HEK293 (cell line): ENCODE data around the gene MSX1.

Experiments used
- CTCF ChIA-PET: fragments of 350-600 bp; formaldehyde crosslinking; extraction: SDS; loops from one replicate; lab custom pipeline; 2021; ENCODE audit warnings: antibody characterized with exemption; lab: Yijun Ruan, JAX
- POLR2A ChIA-PET: fragments of 300-600 bp; formaldehyde crosslinking; extraction: SDS; loops from one replicate; lab custom pipeline; 2020; ENCODE audit warnings: antibody characterized with exemption, inconsistent platforms; lab: Yijun Ruan, JAX
- H3K27ac ChIP-seq: fragments of 200-500 bp; sonication (Bioruptor generic); 2 replicates; pipeline ENCODE4 v1.5.1; 2014; ENCODE audit warnings: low read depth, low read length, control low read depth, inconsistent platforms; ENCODE audit errors: extremely low read depth
- H3K36me3 ChIP-seq, 2 experiments: fragments of 200-500 bp in 1 of 2; sonication (Bioruptor generic) in 1 of 2; 1 replicate in 1 of 2; 2 replicates in 1 of 2; pipeline ENCODE4 v1.5.1; 2014 to 2017; ENCODE audit warnings: inconsistent platforms in 2 of 2, low read length in 2 of 2; ENCODE audit not compliant: control insufficient read depth in 2 of 2, insufficient read depth in 1 of 2
- H3K4me1 ChIP-seq: fragments of 200-500 bp; sonication (Bioruptor generic); 2 replicates; pipeline ENCODE4 v1.5.1; 2014; ENCODE audit warnings: mild to moderate bottlenecking, low read length, inconsistent platforms; ENCODE audit not compliant: control insufficient read depth, insufficient read depth
- H3K4me3 ChIP-seq: 2 replicates; pipeline ENCODE4 v1.5.1; 2011; ENCODE audit warnings: low read depth, mild to moderate bottlenecking, control low read depth, low read length, moderate library complexity
- H3K9me3 ChIP-seq: fragments of 200-500 bp; sonication (Bioruptor generic); 2 replicates; pipeline ENCODE4 v1.5.1; 2014; ENCODE audit warnings: low read depth, low read length, inconsistent platforms; ENCODE audit not compliant: control insufficient read depth, insufficient read depth
- ATF2 ChIP-seq: fragments of 450-650 bp; formaldehyde crosslinking; IDR thresholded peaks from 2 replicates; pipeline ENCODE4 v1.5.1; 2016; ENCODE audit warnings: missing biosample characterization, missing genetic modification characterization, low read depth
- EGR2 ChIP-seq: fragments of 450-650 bp; formaldehyde crosslinking; IDR thresholded peaks from 2 replicates; pipeline ENCODE4 v1.5.1; 2016; ENCODE audit warnings: low read depth, missing biosample characterization, missing genetic modification characterization
- GFI1B ChIP-seq: fragments of 450-650 bp; formaldehyde crosslinking; IDR thresholded peaks from 2 replicates; pipeline ENCODE4 v1.5.1; 2016; ENCODE audit warnings: missing biosample characterization, missing genetic modification characterization
- GLI2 ChIP-seq: fragments of 450-650 bp; formaldehyde crosslinking; IDR thresholded peaks from 2 replicates; pipeline ENCODE4; 2017; ENCODE audit warnings: missing biosample characterization, missing genetic modification characterization, low read depth, borderline replicate concordance
- HOXC10 ChIP-seq: sonication (generic); formaldehyde crosslinking; IDR thresholded peaks from 2 replicates; pipeline ENCODE4 v1.8.1; 2023; ENCODE audit warnings: mild to moderate bottlenecking, missing genetic modification reagents
- INSM2 ChIP-seq: fragments of 450-650 bp; formaldehyde crosslinking; IDR thresholded peaks from 2 replicates; pipeline ENCODE4 v1.5.1; 2016; ENCODE audit warnings: missing biosample characterization, missing genetic modification characterization
- KLF8 ChIP-seq: fragments of 450-650 bp; formaldehyde crosslinking; IDR thresholded peaks from 2 replicates; pipeline ENCODE4 v1.5.1; 2016; ENCODE audit warnings: missing biosample characterization, missing genetic modification characterization
- MEIS1 ChIP-seq: sonication (generic); formaldehyde crosslinking; IDR thresholded peaks from 2 replicates; pipeline ENCODE4 v1.8.1; 2022; ENCODE audit warnings: missing genetic modification reagents, mild to moderate bottlenecking, borderline replicate concordance
- PATZ1 ChIP-seq: fragments of 450-650 bp; formaldehyde crosslinking; IDR thresholded peaks from 2 replicates; pipeline ENCODE4 v1.5.1; 2016; ENCODE audit warnings: missing biosample characterization, missing genetic modification characterization
- ZBTB11 ChIP-seq: fragments of 450-650 bp; formaldehyde crosslinking; conservative IDR thresholded peaks from 2 replicates; pipeline ENCODE4 v1.5.1; 2016; ENCODE audit warnings: low read depth, missing biosample characterization, missing genetic modification characterization
- ZFP37 ChIP-seq: fragments of 450-650 bp; formaldehyde crosslinking; IDR thresholded peaks from 2 replicates; pipeline ENCODE4 v1.5.1; 2016; ENCODE audit warnings: missing biosample characterization, missing genetic modification characterization
- ZNF10 ChIP-seq: fragments of 450-650 bp; formaldehyde crosslinking; IDR thresholded peaks from 2 replicates; pipeline ENCODE4 v1.5.1; 2017; ENCODE audit warnings: missing biosample characterization, missing genetic modification characterization
- ZNF112 ChIP-seq: fragments of 450-650 bp; formaldehyde crosslinking; IDR thresholded peaks from 2 replicates; pipeline ENCODE4 v1.5.0; 2017; ENCODE audit warnings: missing biosample characterization, missing genetic modification characterization
- ZNF121 ChIP-seq: fragments of 450-650 bp; formaldehyde crosslinking; IDR thresholded peaks from 2 replicates; pipeline ENCODE4 v1.5.1; 2016; ENCODE audit warnings: missing biosample characterization, missing genetic modification characterization
- ZNF138 ChIP-seq: fragments of 450-650 bp; formaldehyde crosslinking; IDR thresholded peaks from 2 replicates; pipeline ENCODE4 v1.5.1; 2016; ENCODE audit warnings: missing biosample characterization, missing genetic modification characterization, borderline replicate concordance
- ZNF2 ChIP-seq: fragments of 450-650 bp; formaldehyde crosslinking; IDR thresholded peaks from 2 replicates; pipeline ENCODE4 v1.5.1; 2016; ENCODE audit warnings: missing biosample characterization, missing genetic modification characterization
- ZNF211 ChIP-seq: fragments of 450-650 bp; formaldehyde crosslinking; IDR thresholded peaks from 2 replicates; pipeline ENCODE4 v1.5.1; 2016; ENCODE audit warnings: low read depth, missing biosample characterization, missing genetic modification characterization
- ZNF302 ChIP-seq: fragments of 450-650 bp; formaldehyde crosslinking; IDR thresholded peaks from 2 replicates; pipeline ENCODE4 v1.5.1; 2016; ENCODE audit warnings: missing biosample characterization, missing genetic modification characterization, low read depth
- ZNF548 ChIP-seq: fragments of 450-650 bp; formaldehyde crosslinking; IDR thresholded peaks from 2 replicates; pipeline ENCODE4 v1.5.1; 2016; ENCODE audit warnings: missing biosample characterization, missing genetic modification characterization

MSX1 gene

GRCh38 chr4:4862071-4862551 lies 2.6 kb downstream of the MSX1 start (continued):
- TF ChIP-seq ZBTB11 (tag by site-specific recombination) (no peak), GLI2 (no peak), GFI1B (tag by site-specific recombination) (no peak), ZFP37 (tag by site-specific recombination) (no peak), ZNF121 (tag by site-specific recombination) (no peak), ZNF548 (no peak), HOXC10 (no peak), EGR2 (tag by site-specific recombination) (no peak), ZNF211 (tag by site-specific recombination) (no peak), MEIS1 (CRISPR knock-in tag) (no peak)

GRCh38 chr4:4862665-4863482 lies 3.4 kb downstream of the MSX1 start:
- peaks cover 0 to 27% of the 10 kb centered on the region in 2 experiments; a peak in 1 of 3 replicates for H3K36me3 ChIP-seq
- H3K4me3 ChIP-seq, result no peak overlapping the region
- no peaks in the 10 kb centered on the region for H3K9me3 ChIP-seq
- CTCF ChIA-PET, result no interaction called here
- H3K27ac ChIP-seq, result no peak overlapping the region
- H3K4me1 ChIP-seq, result no peaks in the 10 kb centered on the region; the same call in 1 of the 2 replicates
- TF ChIP-seq PATZ1 (tag by site-specific recombination) (no peak), ZNF138 (no peak), KLF8 (tag by site-specific recombination) (no peak), ZNF112 (tag by site-specific recombination) (no peak), ATF2 (tag by site-specific recombination) (no peak), INSM2 (no peak), ZNF2 (tag by site-specific recombination) (no peak), ZNF10 (no peak), ZNF302 (tag by site-specific recombination) (no peak)
- POLR2A ChIA-PET, result interaction anchor here (0.7 kb wide), 1 partner anchor 13 kb away, joined by 4 read pairs; no protein-coding TSS in a partner anchor
